ENCODE measurements around the gene PID1. TPM values are rescaled to one million over a fixed set of nuclear protein-coding genes. Genes with fewer than 3 reads are reported as not detected.

PID1 gene
- total RNA-seq, 1 donor from 2014 or later: 10.7 TPM

DNA sequence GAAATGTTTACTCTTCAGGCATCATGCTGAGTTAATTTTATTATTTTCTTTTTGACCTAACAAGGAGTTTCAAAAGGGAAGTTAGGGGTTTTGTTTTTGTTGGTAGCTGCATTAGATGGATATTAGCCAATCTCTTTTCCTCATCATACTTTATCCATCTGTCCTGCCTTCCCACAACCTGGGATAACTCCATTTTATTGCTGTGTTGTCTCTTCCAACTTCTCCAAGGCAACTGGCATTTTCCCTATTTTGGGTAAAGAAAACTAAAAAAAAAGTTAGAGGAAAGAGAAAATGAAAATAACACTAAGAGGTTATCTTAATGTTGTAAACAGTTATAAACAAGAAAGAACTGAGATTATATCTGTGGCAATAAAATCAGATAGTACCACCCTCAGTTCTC lies 147.0 kb downstream of the PID1 start:
- H3K9ac ChIP-seq (ENCODE audit: low read length): no peak overlapping the region
- no peaks in the 10 kb centered on the region for H3K27me3 ChIP-seq (ENCODE audit: insufficient read depth, low read length)
- no peaks in the 10 kb centered on the region for H3K9me3 ChIP-seq (ENCODE audit: insufficient read depth, low read depth, low read length)
- H3K4me3 Mint-ChIP-seq (ENCODE audit: unreplicated experiment): no peak overlapping the region
- no peaks in the 10 kb centered on the region for H3K27me3 Mint-ChIP-seq (ENCODE audit: low read depth, unreplicated experiment)
- H3K4me2 ChIP-seq (ENCODE audit: low read length): no peak overlapping the region
- H3K27ac ChIP-seq (ENCODE audit: low read depth, low read length): no peak overlapping the region
- peaks cover 2% of the 10 kb centered on the region for H3K36me3 Mint-ChIP-seq (ENCODE audit: low read depth, unreplicated experiment)
- H3K79me2 ChIP-seq (ENCODE audit: insufficient read depth, low read length): no peaks in the 10 kb centered on the region
- TF ChIP-seq, protein P1, sequence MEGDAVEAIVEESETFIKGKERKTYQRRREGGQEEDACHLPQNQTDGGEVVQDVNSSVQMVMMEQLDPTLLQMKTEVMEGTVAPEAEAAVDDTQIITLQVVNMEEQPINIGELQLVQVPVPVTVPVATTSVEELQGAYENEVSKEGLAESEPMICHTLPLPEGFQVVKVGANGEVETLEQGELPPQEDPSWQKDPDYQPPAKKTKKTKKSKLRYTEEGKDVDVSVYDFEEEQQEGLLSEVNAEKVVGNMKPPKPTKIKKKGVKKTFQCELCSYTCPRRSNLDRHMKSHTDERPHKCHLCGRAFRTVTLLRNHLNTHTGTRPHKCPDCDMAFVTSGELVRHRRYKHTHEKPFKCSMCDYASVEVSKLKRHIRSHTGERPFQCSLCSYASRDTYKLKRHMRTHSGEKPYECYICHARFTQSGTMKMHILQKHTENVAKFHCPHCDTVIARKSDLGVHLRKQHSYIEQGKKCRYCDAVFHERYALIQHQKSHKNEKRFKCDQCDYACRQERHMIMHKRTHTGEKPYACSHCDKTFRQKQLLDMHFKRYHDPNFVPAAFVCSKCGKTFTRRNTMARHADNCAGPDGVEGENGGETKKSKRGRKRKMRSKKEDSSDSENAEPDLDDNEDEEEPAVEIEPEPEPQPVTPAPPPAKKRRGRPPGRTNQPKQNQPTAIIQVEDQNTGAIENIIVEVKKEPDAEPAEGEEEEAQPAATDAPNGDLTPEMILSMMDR (IDR thresholded peaks at IDR 0.05; ENCODE audit: insufficient read depth, low read depth, low read length): no peak
- TF ChIP-seq EZH2 (IDR thresholded peaks at IDR 0.05; ENCODE audit: insufficient read depth, low read length): no peak
- H3K4me1 ChIP-seq (ENCODE audit: insufficient read depth, low read length): no peaks in the 10 kb centered on the region
- no peak overlapping the region for H2AFZ ChIP-seq (ENCODE audit: low read depth, low read length)
- H3K27ac Mint-ChIP-seq (ENCODE audit: unreplicated experiment): no peak overlapping the region
- H3K4me3 ChIP-seq (ENCODE audit: insufficient read depth, low read depth, low read length): no peak overlapping the region
- FAIRE-seq (no peak), DNase-seq (ENCODE audit: low read depth) (no peak)
- H3K9me3 Mint-ChIP-seq (ENCODE audit: unreplicated experiment): no peaks in the 10 kb centered on the region
- no peaks in the 10 kb centered on the region for H3K36me3 ChIP-seq (ENCODE audit: insufficient read depth, low read length)
- no peaks in the 10 kb centered on the region for H4K20me1 ChIP-seq (ENCODE audit: insufficient read depth, low read length)
- no peaks in the 10 kb centered on the region for H3K4me1 Mint-ChIP-seq (ENCODE audit: low read depth, unreplicated experiment)

DNA sequence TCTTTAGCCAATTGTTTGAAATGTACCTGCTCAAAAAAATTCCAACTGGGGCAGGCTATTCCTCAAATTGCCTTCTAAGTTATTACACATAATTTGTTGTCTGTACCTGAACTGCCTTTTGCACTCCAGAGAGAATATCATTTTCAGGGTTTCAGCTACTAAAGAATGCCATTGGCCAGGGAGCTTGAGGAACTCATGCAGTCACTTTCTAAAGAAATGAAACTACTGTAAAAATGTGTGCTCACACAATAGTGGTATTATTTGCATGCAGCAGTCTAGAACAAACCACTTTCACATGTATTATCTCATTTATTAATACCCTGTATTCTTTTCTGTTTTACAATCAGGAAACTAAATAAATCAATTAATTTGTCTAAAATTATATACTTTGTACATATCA lies 152.2 kb downstream of the PID1 start:
- Histone ChIP-seq H3K9ac (ENCODE audit: low read length) (no peak overlapping the region), H3K4me1 (ENCODE audit: insufficient read depth, low read length) (no peaks in the 10 kb centered on the region), H3K27ac (ENCODE audit: low read depth, low read length) (no peak overlapping the region), H3K9me3 (ENCODE audit: insufficient read depth, low read depth, low read length) (no peaks in the 10 kb centered on the region), H4K20me1 (ENCODE audit: insufficient read depth, low read length) (no peaks in the 10 kb centered on the region), H3K36me3 (ENCODE audit: insufficient read depth, low read length) (no peaks in the 10 kb centered on the region), H3K79me2 (ENCODE audit: insufficient read depth, low read length) (no peaks in the 10 kb centered on the region), H2AFZ (ENCODE audit: low read depth, low read length) (no peak overlapping the region), H3K4me2 (ENCODE audit: low read length) (no peak overlapping the region), H3K27me3 (ENCODE audit: insufficient read depth, low read length) (no peaks in the 10 kb centered on the region), H3K4me3 (ENCODE audit: insufficient read depth, low read depth, low read length) (no peak overlapping the region)
- Mint-ChIP-seq H3K4me3 (ENCODE audit: unreplicated experiment) (no peak overlapping the region), H3K4me1 (ENCODE audit: low read depth, unreplicated experiment) (no peaks in the 10 kb centered on the region), H3K27me3 (ENCODE audit: low read depth, unreplicated experiment) (no peaks in the 10 kb centered on the region), H3K9me3 (ENCODE audit: unreplicated experiment) (no peaks in the 10 kb centered on the region), H3K27ac (ENCODE audit: unreplicated experiment) (no peak overlapping the region), H3K36me3 (ENCODE audit: low read depth, unreplicated experiment) (no peaks in the 10 kb centered on the region)
- DNase-seq (ENCODE audit: low read depth): no peak
- no peak for TF ChIP-seq EZH2 (IDR thresholded peaks at IDR 0.05; ENCODE audit: insufficient read depth, low read length)
- TF ChIP-seq, protein P1 (IDR thresholded peaks at IDR 0.05; ENCODE audit: insufficient read depth, low read depth, low read length): no peak
- no peak for FAIRE-seq

DNA sequence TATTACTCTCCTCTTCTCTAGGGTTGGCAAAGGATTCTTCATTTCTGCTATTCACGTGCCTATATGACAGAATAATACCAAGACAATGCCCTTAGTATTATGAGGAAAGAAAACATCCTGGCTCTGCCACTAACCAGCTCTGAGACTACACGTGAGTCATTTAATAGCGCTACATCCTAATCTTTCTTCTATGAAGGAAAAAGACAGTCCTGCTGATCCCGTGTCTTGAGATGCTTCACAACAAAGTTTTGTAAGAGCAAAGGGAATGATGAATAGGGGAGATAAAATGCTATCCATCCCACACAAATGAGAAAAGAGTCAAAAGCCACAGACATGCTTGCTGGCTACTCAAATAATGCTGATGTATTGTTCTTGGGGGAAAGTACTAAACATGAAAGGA lies 152.8 kb downstream of the PID1 start:
- TF ChIP-seq, protein P1 (IDR thresholded peaks at IDR 0.05; ENCODE audit: insufficient read depth, low read depth, low read length): no peak
- no peak for TF ChIP-seq EZH2 (IDR thresholded peaks at IDR 0.05; ENCODE audit: insufficient read depth, low read length)
- H4K20me1 ChIP-seq (ENCODE audit: insufficient read depth, low read length): no peaks in the 10 kb centered on the region
- no peaks in the 10 kb centered on the region for H3K27me3 ChIP-seq (ENCODE audit: insufficient read depth, low read length)
- FAIRE-seq (no peak), DNase-seq (ENCODE audit: low read depth) (peak; percentile 59)
- Mint-ChIP-seq H3K27ac (ENCODE audit: unreplicated experiment) (no peak overlapping the region), H3K36me3 (ENCODE audit: low read depth, unreplicated experiment) (no peaks in the 10 kb centered on the region), H3K9me3 (ENCODE audit: unreplicated experiment) (no peaks in the 10 kb centered on the region), H3K27me3 (ENCODE audit: low read depth, unreplicated experiment) (no peaks in the 10 kb centered on the region), H3K4me1 (ENCODE audit: low read depth, unreplicated experiment) (no peaks in the 10 kb centered on the region), H3K4me3 (ENCODE audit: unreplicated experiment) (no peak overlapping the region)
- H3K27ac ChIP-seq (ENCODE audit: low read depth, low read length): no peak overlapping the region
- no peak overlapping the region for H2AFZ ChIP-seq (ENCODE audit: low read depth, low read length)
- no peaks in the 10 kb centered on the region for H3K36me3 ChIP-seq (ENCODE audit: insufficient read depth, low read length)
- no peaks in the 10 kb centered on the region for H3K9me3 ChIP-seq (ENCODE audit: insufficient read depth, low read depth, low read length)
- H3K4me3 ChIP-seq (ENCODE audit: insufficient read depth, low read depth, low read length): no peak overlapping the region
- no peaks in the 10 kb centered on the region for H3K79me2 ChIP-seq (ENCODE audit: insufficient read depth, low read length)
- H3K9ac ChIP-seq (ENCODE audit: low read length): no peak overlapping the region
- H3K4me2 ChIP-seq (ENCODE audit: low read length): no peak overlapping the region
- H3K4me1 ChIP-seq (ENCODE audit: insufficient read depth, low read length): no peaks in the 10 kb centered on the region
